ENCODE results near the gene CLK4.

Gene CLK4

GRCh38 chr5:178553517-178553916 is 73.3 kb downstream of the CLK4 start:
- DNase-seq (ENCODE audit: low spot score), result no peak
